Ascending aorta (tissue), 2 donors: ENCODE results near the gene GRAMD4. TPM values are rescaled to one million over a fixed set of nuclear protein-coding genes. Genes with fewer than 3 reads are reported as not detected.

Source experiments
- DNase-seq, 2 donors: peaks; one replicate each; pipeline ENCODE4 v3.0.0-alpha.2; 2019; ENCODE audit warnings: low spot score in 2 of 2
- H3K27ac ChIP-seq, 2 donors: fragments of 200-600 bp; sonication (generic); one replicate each; pipeline ENCODE4 v1.5.1; 2016 to 2017; ENCODE audit warnings: mild to moderate bottlenecking in 1 of 2
- H3K27me3 ChIP-seq: fragments of 200-600 bp; sonication (generic); one replicate; pipeline ENCODE4 v1.5.1; 2017
- H3K36me3 ChIP-seq, 2 donors: fragments of 200-600 bp; sonication (generic); one replicate each; pipeline ENCODE4 v1.5.1; 2016
- H3K4me1 ChIP-seq, 2 donors: fragments of 200-600 bp; sonication (generic); one replicate each; pipeline ENCODE4 v1.5.1; 2016 to 2017; ENCODE audit warnings: mild to moderate bottlenecking in 1 of 2
- H3K4me3 ChIP-seq, 2 donors: fragments of 200-600 bp; sonication (generic); one replicate each; pipeline ENCODE4 v1.5.1; 2016 to 2017; ENCODE audit warnings: mild to moderate bottlenecking in 1 of 2
- H3K9me3 ChIP-seq, 2 donors: fragments of 200-600 bp; sonication (generic); one replicate each; pipeline ENCODE4 v1.5.1; 2016
- CTCF ChIP-seq, 3 experiments: fragments of 200-600 bp in 2 of 3; fragments of 450-650 bp in 1 of 3; sonication (generic) in 2 of 3; IDR thresholded peaks; one replicate each; pipeline ENCODE4 v1.5.1; 2016 to 2019; ENCODE audit warnings: antibody characterized with exemption in 3 of 3, mild to moderate bottlenecking in 1 of 3, moderate library complexity in 1 of 3
- intact Hi-C: fragments of 100-400 bp; cut with DNase I; formaldehyde crosslinking; loops from one replicate; pipeline ENCODE4 v1.15.1; 2023
- total RNA-seq: library from RNA; depleted of rRNA; stranded (reverse); fragments of >200 nt; gene quantifications from one replicate; pipeline ENCODE4 v1.1.0, GENCODE V29; 2016

The GRAMD4 gene
- total RNA-seq, 1 donor from 2014 or later: 20.2 TPM

GRCh38 chr22:46657996-46658947, 38.1 kb downstream of the GRAMD4 start:
- intact Hi-C loops: no loop called here

GRCh38 chr22:46659059-46659790, 39.0 kb downstream of the GRAMD4 start:
- TF ChIP-seq CTCF (IDR thresholded peaks at IDR 0.05): no peak
- intact Hi-C loops: no loop called here
- H3K4me1 ChIP-seq: no peaks in the 10 kb centered on the region
- no peak for DNase-seq
- H3K9me3 ChIP-seq: no peaks in the 10 kb centered on the region
- no peaks in the 10 kb centered on the region for H3K27me3 ChIP-seq
- H3K36me3 ChIP-seq: peaks cover 0 to 4% of the 10 kb centered on the region in 2 donors
- no peak overlapping the region for H3K4me3 ChIP-seq
- no peak overlapping the region for H3K27ac ChIP-seq

More at GRCh38 chr22:46657996-46658947, 38.1 kb downstream of the GRAMD4 start:
- TF ChIP-seq CTCF (IDR thresholded peaks at IDR 0.05): no peak
- Histone ChIP-seq H3K4me3 (no peak overlapping the region), H3K27ac (no peak overlapping the region), H3K36me3 (no peaks in the 10 kb centered on the region), H3K27me3 (no peaks in the 10 kb centered on the region), H3K4me1 (no peaks in the 10 kb centered on the region), H3K9me3 (no peaks in the 10 kb centered on the region)
- no peak for DNase-seq

- peaks cover 0 to 7% of the 10 kb centered on the region in 2 donors for H3K36me3 ChIP-seq
- H3K27me3 ChIP-seq: no peaks in the 10 kb centered on the region
- H3K4me3 ChIP-seq: no peak overlapping the region
- DNase-seq: no peak
- no peak overlapping the region for H3K27ac ChIP-seq
- no peaks in the 10 kb centered on the region for H3K4me1 ChIP-seq
- intact Hi-C loops: no loop called here
- H3K9me3 ChIP-seq: no peaks in the 10 kb centered on the region
- no peak for TF ChIP-seq CTCF (IDR thresholded peaks at IDR 0.05)
Measured at GRCh38 chr22:46659791-46660186, 39.6 kb downstream of the GRAMD4 start.

GRCh38 chr22:46660604-46661201, 40.5 kb downstream of the GRAMD4 start:
- peaks cover 7 to 11% of the 10 kb centered on the region in 2 donors for H3K36me3 ChIP-seq
- intact Hi-C loops: no loop called here
- H3K27ac ChIP-seq: no peak overlapping the region

More at GRCh38 chr22:46660604-46661201, 40.5 kb downstream of the GRAMD4 start:
- H3K9me3 ChIP-seq: no peaks in the 10 kb centered on the region
- DNase-seq: no peak
- TF ChIP-seq CTCF (IDR thresholded peaks at IDR 0.05): no peak
- H3K27me3 ChIP-seq: no peaks in the 10 kb centered on the region
- H3K4me1 ChIP-seq: no peaks in the 10 kb centered on the region
- no peak overlapping the region for H3K4me3 ChIP-seq
